HG02885 (cell line): ENCODE data around the gene IP6K1.
A peak's percentile ranks its signal among the peaks of the same experiment; 100 is the strongest.

ENCODE experiments used
- ATAC-seq: cut with Tn5 transposase; IDR thresholded peaks from one replicate; pipeline ENCODE4 v1.9.1; 2021; ENCODE audit warnings: mild to moderate bottlenecking; ENCODE audit not compliant: unreplicated experiment, poor library complexity

IP6K1 gene

GRCh38 chr3:49674497-49674983 lies 111.8 kb downstream of the IP6K1 start:
- peak; percentile 30 for ATAC-seq
